Thoracic aorta (tissue), 2 donors: ENCODE measurements around the gene PRKCD. TPM values are rescaled to one million over a fixed set of nuclear protein-coding genes. Genes with fewer than 3 reads are reported as not detected.

Experiments
- ATAC-seq: fragments of 150-250 bp; one replicate; pipeline ENCODE4 v1.8.0; 2017; ENCODE audit warnings: low read depth; ENCODE audit not compliant: insufficient number of reproducible peaks, low FRiP score
- DNase-seq: peaks from one replicate; pipeline ENCODE4 v3.0.0-alpha.2; 2020; ENCODE audit warnings: low spot score
- H3K27ac ChIP-seq, 2 donors: fragments of 200-600 bp; sonication (generic); 1 replicate in 1 of 2; 2 replicates in 1 of 2; pipeline ENCODE4 v1.5.1; 2016; ENCODE audit warnings: mild to moderate bottlenecking in 2 of 2, moderate library complexity in 2 of 2
- H3K27me3 ChIP-seq: fragments of 200-600 bp; sonication (generic); replicated peaks from 2 replicates; pipeline ENCODE4 v1.6.0; 2016; ENCODE audit warnings: mild to moderate bottlenecking; ENCODE audit not compliant: insufficient read depth
- H3K36me3 ChIP-seq: fragments of 200-600 bp; sonication (generic); one replicate; pipeline ENCODE4 v1.5.1; 2016
- H3K4me1 ChIP-seq, 2 donors: fragments of 200-600 bp; sonication (generic); 1 replicate in 1 of 2; 2 replicates in 1 of 2; pipeline versions ENCODE4 v1.5.1 to v1.6.0; 2016; ENCODE audit warnings: low read depth in 2 of 2, mild to moderate bottlenecking in 1 of 2; ENCODE audit not compliant: control insufficient read depth in 1 of 2
- H3K4me3 ChIP-seq: fragments of 200-600 bp; sonication (generic); 2 replicates; pipeline ENCODE4 v1.5.1; 2016; ENCODE audit warnings: mild to moderate bottlenecking
- H3K9me3 ChIP-seq: fragments of 200-600 bp; sonication (generic); 2 replicates; pipeline ENCODE4 v1.5.1; 2016
- CTCF ChIP-seq: fragments of 200-600 bp; sonication (generic); IDR thresholded peaks from one replicate; pipeline ENCODE4 v1.5.1; 2019; ENCODE audit warnings: antibody characterized with exemption
- total RNA-seq, 2 donors: library from RNA; depleted of rRNA; stranded (reverse); fragments of >200 nt; gene quantifications; one replicate each; pipeline versions ENCODE4 v1.1.0 to v1.2.3, GENCODE V29; 2016

The PRKCD gene
- total RNA-seq, 2 donors from 2014 or later: 17.5 to 20.2 TPM

DNA sequence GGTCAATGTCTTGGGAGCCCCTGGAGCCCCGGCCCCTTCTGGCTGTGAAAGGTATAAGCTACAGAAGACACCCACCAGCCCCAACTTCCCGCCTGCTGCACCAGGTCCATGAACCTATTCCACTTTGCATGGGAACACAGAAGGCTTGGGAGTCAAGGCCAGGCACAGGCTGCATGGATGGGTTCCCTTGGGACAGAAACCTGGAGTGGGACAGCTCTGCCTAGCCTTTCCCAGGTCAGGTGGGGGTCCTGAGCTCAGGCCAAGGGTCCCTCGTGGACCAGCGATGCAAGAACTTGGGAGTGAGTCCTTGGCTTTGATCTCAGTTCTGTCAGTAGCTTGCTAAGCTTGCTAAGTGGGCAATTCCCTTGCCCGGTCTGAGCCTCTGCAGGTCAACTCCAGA, 69.8 kb downstream of the PRKCD start:
- no peaks in the 10 kb centered on the region for H3K9me3 ChIP-seq
- no peak for DNase-seq
- H3K27ac ChIP-seq: no peak overlapping the region
- H3K36me3 ChIP-seq: peaks cover 97% of the 10 kb centered on the region
- H3K4me1 ChIP-seq: peaks cover 1 to 5% of the 10 kb centered on the region in 2 donors
- ATAC-seq: no peak
- no peak overlapping the region for H3K4me3 ChIP-seq
- no peaks in the 10 kb centered on the region for H3K27me3 ChIP-seq
- no peak for TF ChIP-seq CTCF

- ATAC-seq: no peak
- peaks cover 87% of the 10 kb centered on the region for H3K36me3 ChIP-seq
- H3K4me3 ChIP-seq: no peak overlapping the region
- DNase-seq: no peak
- peak overlapping the region; percentile 9 to 36 for H3K27ac ChIP-seq
- no peaks in the 10 kb centered on the region for H3K9me3 ChIP-seq
- no peak for TF ChIP-seq CTCF
- H3K27me3 ChIP-seq: no peaks in the 10 kb centered on the region
- H3K4me1 ChIP-seq: peaks cover 12 to 16% of the 10 kb centered on the region in 2 donors
Observed at GRCh38 chr3:53231532-53232511, 70.8 kb downstream of the PRKCD start.

GRCh38 chr3:53232641-53233377, 71.8 kb downstream of the PRKCD start:
- Histone ChIP-seq H3K4me1 (peaks cover 16 to 24% of the 10 kb centered on the region in 2 donors), H3K9me3 (no peaks in the 10 kb centered on the region), H3K4me3 (no peak overlapping the region), H3K27me3 (no peaks in the 10 kb centered on the region), H3K36me3 (peaks cover 77% of the 10 kb centered on the region), H3K27ac (peak overlapping the region in 1 of 2 donors; percentile 36)
- TF ChIP-seq CTCF: no peak
- no peak for ATAC-seq
- no peak for DNase-seq

DNA sequence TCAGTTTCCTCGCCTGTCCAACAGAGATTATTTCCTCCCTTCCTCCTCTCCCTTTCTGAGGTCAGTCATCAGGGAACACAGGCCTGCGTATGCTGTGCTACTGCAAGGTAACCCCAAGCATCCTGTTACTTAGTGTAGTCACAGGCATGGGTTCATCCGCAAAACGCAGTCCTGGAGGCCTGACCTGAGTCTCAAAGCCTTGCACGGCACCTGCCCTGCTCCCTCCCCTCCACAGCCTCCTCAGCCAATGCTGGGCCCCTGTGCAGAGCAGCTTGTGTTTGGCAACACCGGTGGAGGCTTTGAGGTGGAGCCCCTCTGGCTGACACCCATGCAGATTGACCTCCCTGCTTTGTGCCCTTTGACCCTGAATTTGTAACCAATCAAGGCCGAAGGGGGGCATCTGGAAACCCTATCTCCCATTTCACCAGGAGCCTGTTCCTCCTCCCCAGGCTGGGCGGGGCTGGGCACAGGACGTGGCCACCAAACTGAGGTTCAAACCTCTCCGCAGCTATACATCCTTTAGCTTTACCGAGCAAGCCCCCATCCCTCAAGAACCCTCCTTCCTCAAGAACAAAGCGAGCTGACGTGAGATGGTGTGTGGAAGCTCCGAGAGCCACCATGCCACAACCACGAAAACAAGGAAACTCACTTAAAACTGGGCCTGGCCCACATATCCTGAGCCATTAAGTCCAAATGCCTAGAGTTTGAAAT, 73.3 kb downstream of the PRKCD start:
- Histone ChIP-seq H3K9me3 (no peaks in the 10 kb centered on the region), H3K27me3 (no peaks in the 10 kb centered on the region), H3K4me1 (peaks cover 23 to 35% of the 10 kb centered on the region in 2 donors), H3K4me3 (no peak overlapping the region), H3K36me3 (peaks cover 69% of the 10 kb centered on the region), H3K27ac (peak overlapping the region in 1 of 2 donors; percentile 27)
- no peak for TF ChIP-seq CTCF
- ATAC-seq: no peak
- no peak for DNase-seq
